ENCODE data around the gene KIF13A.
"Not testable (repeated sequence)": the region's sequence is repeated elsewhere in the genome, so short reads cannot be mapped to it uniquely, and the experiment has no call there.

Gene KIF13A

GRCh38 chr6:17998003-17998402 lies 10.6 kb upstream of the KIF13A start:
- DNase-seq = no peak

- no peak for DNase-seq
Observed at GRCh38 chr6:17995414-17995813, 8.0 kb upstream of the KIF13A start.

- no peak for DNase-seq
Observed at GRCh38 chr6:17994019-17994418, 6.6 kb upstream of the KIF13A start.

- peak in 1 of 3 experiments; percentile 57 for DNase-seq
Observed at GRCh38 chr6:17988422-17988944, 1.0 kb upstream of the KIF13A start.

- peak; percentile 62 to 80 (median 78) for DNase-seq
Observed at GRCh38 chr6:17987697-17988421, 424 bp upstream of the KIF13A start.

GRCh38 chr6:17986656-17987446 lies 584 bp downstream of the KIF13A start:
- peak in 2 of 3 experiments; percentile 48 to 64 for DNase-seq

GRCh38 chr6:17985934-17986655 lies 1.3 kb downstream of the KIF13A start:
- no peak for DNase-seq

GRCh38 chr6:17984812-17985670 lies 2.4 kb downstream of the KIF13A start:
- DNase-seq = no peak

- DNase-seq = no peak
Observed at GRCh38 chr6:17984399-17984798, 3.0 kb downstream of the KIF13A start.

GRCh38 chr6:17983730-17984129 lies 3.7 kb downstream of the KIF13A start:
- DNase-seq = no peak

- DNase-seq = no peak
Observed at GRCh38 chr6:17980329-17980728, 7.1 kb downstream of the KIF13A start.

GRCh38 chr6:17979479-17979878 lies 8.0 kb downstream of the KIF13A start:
- no peak for DNase-seq

GRCh38 chr6:17976258-17976657 lies 11.2 kb downstream of the KIF13A start:
- not testable (repeated sequence) for DNase-seq

GRCh38 chr6:17974570-17975368 lies 12.7 kb downstream of the KIF13A start:
- no peak for DNase-seq

- no peak for DNase-seq
Observed at GRCh38 chr6:17972978-17973622, 14.3 kb downstream of the KIF13A start.

- no peak for DNase-seq
Observed at GRCh38 chr6:17972074-17972952, 15.1 kb downstream of the KIF13A start.

GRCh38 chr6:17971128-17972073 lies 16.0 kb downstream of the KIF13A start:
- DNase-seq = no peak

GRCh38 chr6:17968876-17969275 lies 18.6 kb downstream of the KIF13A start:
- DNase-seq = peak in 1 of 3 experiments; percentile 1
